ENCODE measurements around the gene PLAC8L1. TPM values are rescaled to one million over a fixed set of nuclear protein-coding genes. Genes with fewer than 3 reads are reported as not detected.
"Not testable (repeated sequence)": the region's sequence is repeated elsewhere in the genome, so short reads cannot be mapped to it uniquely, and the experiment has no call there.

PLAC8L1 gene
- 0.44 TPM for polyA plus RNA-seq (2013, experiment 1 of 2; ENCODE audit: insufficient read length)
- polyA plus RNA-seq (2013, experiment 2 of 2; ENCODE audit: insufficient read length): 0.20 TPM

- DNase-seq: no peak
Measured at GRCh38 chr5:146105477-146105876, at the start of gene PLAC8L1. PLAC8L1 (minus strand) TSS chr5:146105577; CDS start chr5:146104311, 1,266 bp downstream.

- no peak for DNase-seq
Measured at GRCh38 chr5:146151970-146152369, 46.6 kb upstream of the PLAC8L1 start.

GRCh38 chr5:146137967-146138403 is 32.6 kb upstream of the PLAC8L1 start:
- no peak for DNase-seq

GRCh38 chr5:146130440-146131045 is 25.2 kb upstream of the PLAC8L1 start:
- peak; percentile 25 for DNase-seq

GRCh38 chr5:146126068-146126467 is 20.7 kb upstream of the PLAC8L1 start:
- no peak for DNase-seq

GRCh38 chr5:146124580-146124979 is 19.2 kb upstream of the PLAC8L1 start:
- no peak for DNase-seq

- DNase-seq: not testable (repeated sequence)
Measured at GRCh38 chr5:146121451-146121850, 16.1 kb upstream of the PLAC8L1 start.

GRCh38 chr5:146118322-146118721 is 12.9 kb upstream of the PLAC8L1 start:
- DNase-seq: no peak

- DNase-seq: not testable (repeated sequence)
Measured at GRCh38 chr5:146117216-146117615, 11.8 kb upstream of the PLAC8L1 start.

GRCh38 chr5:146116361-146116760 is 11.0 kb upstream of the PLAC8L1 start:
- DNase-seq: no peak

- DNase-seq: no peak
Measured at GRCh38 chr5:146112476-146112875, 7.1 kb upstream of the PLAC8L1 start.

- no peak for DNase-seq
Measured at GRCh38 chr5:146111409-146111808, 6.0 kb upstream of the PLAC8L1 start.

GRCh38 chr5:146109379-146109778 is 4.0 kb upstream of the PLAC8L1 start:
- no peak for DNase-seq

GRCh38 chr5:146108870-146109269 is 3.5 kb upstream of the PLAC8L1 start:
- DNase-seq: not testable (repeated sequence)

- peak; percentile 52 for DNase-seq
Measured at GRCh38 chr5:146107901-146108300, 2.5 kb upstream of the PLAC8L1 start.

- no peak for DNase-seq
Measured at GRCh38 chr5:146103594-146103993, 1.8 kb downstream of the PLAC8L1 start.

- no peak for DNase-seq
Measured at GRCh38 chr5:146101646-146102045, 3.7 kb downstream of the PLAC8L1 start.

GRCh38 chr5:146098047-146098446 is 7.3 kb downstream of the PLAC8L1 start:
- no peak for DNase-seq

GRCh38 chr5:146091881-146092280 is 13.5 kb downstream of the PLAC8L1 start:
- no peak for DNase-seq

GRCh38 chr5:146089287-146089686 is 16.1 kb downstream of the PLAC8L1 start:
- no peak for DNase-seq

- no peak for DNase-seq
Measured at GRCh38 chr5:146088098-146088497, 17.3 kb downstream of the PLAC8L1 start.

GRCh38 chr5:146084376-146084775 is 21.0 kb downstream of the PLAC8L1 start:
- no peak for DNase-seq

- no peak for DNase-seq
Measured at GRCh38 chr5:146082798-146083197, 22.6 kb downstream of the PLAC8L1 start.

- no peak for DNase-seq
Measured at GRCh38 chr5:146081556-146081955, 23.8 kb downstream of the PLAC8L1 start.

Data from fibroblast of skin of back (primary cell).